Psoas muscle (tissue), 8 donors: ENCODE measurements around the gene ATP9B. TPM values are rescaled to one million over a fixed set of nuclear protein-coding genes. Genes with fewer than 3 reads are reported as not detected.

Experiments used
- ATAC-seq, 4 donors: fragments of 200-7000 bp; cut with Tn5 transposase; one replicate each; pipeline ENCODE4 v1.9.1; 2020; ENCODE audit warnings: moderate library complexity in 3 of 4, mild to moderate bottlenecking in 2 of 4
- DNase-seq, 2 donors: peaks; one replicate each; pipeline ENCODE4 v3.0.0-alpha.2; 2020
- H3K27ac ChIP-seq: fragments of 200-600 bp; one replicate; pipeline ENCODE4 v1.8.0; 2022
- H3K27me3 ChIP-seq, 3 donors: fragments of 200-600 bp in 1 of 3; one replicate each; pipeline versions ENCODE4 v1.6.1 to v1.8.0; 2013 to 2022; ENCODE audit warnings: low read length in 2 of 3, mild to moderate bottlenecking in 2 of 3, moderate library complexity in 1 of 3; ENCODE audit not compliant: insufficient read depth in 3 of 3
- H3K36me3 ChIP-seq, 2 donors: fragments of 200-600 bp in 1 of 2; one replicate each; pipeline versions ENCODE4 v1.6.1 to v1.8.0; 2013 to 2022; ENCODE audit warnings: low read depth in 1 of 2, mild to moderate bottlenecking in 1 of 2, moderate library complexity in 1 of 2; ENCODE audit not compliant: insufficient read depth in 1 of 2
- H3K4me1 ChIP-seq: fragments of 200-600 bp; one replicate; pipeline ENCODE4 v1.8.0; 2022
- H3K4me3 ChIP-seq: fragments of 200-600 bp; one replicate; pipeline ENCODE4 v1.8.0; 2022; ENCODE audit warnings: mild to moderate bottlenecking
- H3K9me3 ChIP-seq: fragments of 200-600 bp; one replicate; pipeline ENCODE4 v1.8.0; 2022
- CTCF ChIP-seq: fragments of 200-600 bp; IDR thresholded peaks from one replicate; pipeline ENCODE4 v1.8.0; 2022; ENCODE audit warnings: antibody characterized with exemption
- WGBS, 3 donors: extraction: QIAGEN DNeasy Blood & Tissue Kit; methylation state at CpG; one replicate each; pipeline versions ENCODE4 v1.1.6 to v1.1.7; 2013; 5-methylcytosine and 5-hydroxymethylcytosine counted together
- intact Hi-C, 2 donors: fragments of 100-400 bp; cut with DNase I; formaldehyde crosslinking; loops; one replicate each; pipeline versions ENCODE4 v1.11.0 to v1.14.2; 2022
- polyA plus RNA-seq, 3 donors: library from polyadenylated mRNA; stranded (reverse); fragments of 200-250 nt; gene quantifications; one replicate each; pipeline ENCODE4 v1.2.3, GENCODE V29; 2013
- total RNA-seq, 4 donors: library from RNA; stranded (reverse); fragmentation: NEBNext Ultra II Directional in 2 of 4; extraction: Animal tissue kit (Norgen Biotek cat#: 25700) in 2 of 4; gene quantifications; one replicate each; pipeline versions ENCODE4 v1.2.1 to v1.2.4, GENCODE V29; 2021 to 2023
- donor health status: healthy with polysubstance abuse.
- donor health status: DM: no; HTN: no; CAD: no; lungs with moderate emphysema.
- donor health status: Bipolar disorder and iron deficiency.
- donor health status: healthy.
- donor health status: DM: yes; HTN: yes; CAD: no.
- donor health status: DM: no; HTN: no; CAD: no.
- donor health status: DM: no; HTN: no; CAD: no.
- donor health status: DM: yes; HTN: yes; CAD: no.

ATP9B gene
- total and polyA plus RNA-seq, 7 donors, result 5.0 to 22.1 (median 9.8) TPM

GRCh38 chr18:79147014-79147413 is 77.8 kb downstream of the ATP9B start:
- Histone ChIP-seq H3K4me3 (no peak overlapping the region), H3K27me3 (no peaks in the 10 kb centered on the region), H3K9me3 (no peaks in the 10 kb centered on the region), H3K4me1 (no peaks in the 10 kb centered on the region), H3K36me3 (no peaks in the 10 kb centered on the region), H3K27ac (no peak overlapping the region)
- TF ChIP-seq CTCF, result no peak
- WGBS, 3 donors, result 93 to 96% (median 95%) methylated on average over 4 of the region's 4 CpGs
- DNase-seq (no peak), ATAC-seq (no peak)
- intact Hi-C loops, result no loop called here

GRCh38 chr18:79151191-79151590 is 82.0 kb downstream of the ATP9B start:
- TF ChIP-seq CTCF, result no peak
- intact Hi-C loops, result no loop called here
- Histone ChIP-seq H3K4me1 (no peaks in the 10 kb centered on the region), H3K4me3 (no peak overlapping the region), H3K36me3 (peaks cover 0 to 11% of the 10 kb centered on the region in 2 donors), H3K9me3 (no peaks in the 10 kb centered on the region), H3K27ac (no peak overlapping the region), H3K27me3 (no peaks in the 10 kb centered on the region)
- WGBS, 3 donors, result 65 to 79% (median 79%) methylated on average over 2 of the region's 2 CpGs
- ATAC-seq, result no peak
- no peak for DNase-seq

- peaks cover 3 to 11% of the 10 kb centered on the region in 2 donors for H3K36me3 ChIP-seq
These were observed 87.1 kb downstream of the ATP9B start for GRCh38 chr18:79156327-79156726.

GRCh38 chr18:79164706-79165105 is 95.5 kb downstream of the ATP9B start:
- ATAC-seq, result no peak

More at GRCh38 chr18:79156327-79156726, 87.1 kb downstream of the ATP9B start:
- no peak for DNase-seq
- H3K4me1 ChIP-seq, result no peaks in the 10 kb centered on the region
- no peaks in the 10 kb centered on the region for H3K27me3 ChIP-seq
- no peak overlapping the region for H3K27ac ChIP-seq
- intact Hi-C loops, result no loop called here
- H3K9me3 ChIP-seq, result no peaks in the 10 kb centered on the region
- WGBS, 3 donors, result 82 to 100% (median 92%) methylated on average over 4 of the region's 4 CpGs
- H3K4me3 ChIP-seq, result no peak overlapping the region
- TF ChIP-seq CTCF, result no peak
- peak in 1 of 4 donors; percentile 26 for ATAC-seq

More at GRCh38 chr18:79164706-79165105, 95.5 kb downstream of the ATP9B start:
- intact Hi-C loops, result no loop called here
- no peak for DNase-seq
- Histone ChIP-seq H3K4me1 (no peaks in the 10 kb centered on the region), H3K4me3 (no peak overlapping the region), H3K27me3 (no peaks in the 10 kb centered on the region), H3K27ac (no peak overlapping the region), H3K36me3 (peaks cover 0 to 12% of the 10 kb centered on the region in 2 donors), H3K9me3 (no peaks in the 10 kb centered on the region)
- TF ChIP-seq CTCF, result no peak
- WGBS, 3 donors, result 100% methylated on average over 1 of the region's 1 CpG
